ENCODE measurements around the gene PLA2G4A. TPM values are rescaled to one million over a fixed set of nuclear protein-coding genes. Genes with fewer than 3 reads are reported as not detected.

Gene PLA2G4A
- total RNA-seq, 4 donors from 2014 or later: 8.7 to 32.7 (median 19.5) TPM

DNA sequence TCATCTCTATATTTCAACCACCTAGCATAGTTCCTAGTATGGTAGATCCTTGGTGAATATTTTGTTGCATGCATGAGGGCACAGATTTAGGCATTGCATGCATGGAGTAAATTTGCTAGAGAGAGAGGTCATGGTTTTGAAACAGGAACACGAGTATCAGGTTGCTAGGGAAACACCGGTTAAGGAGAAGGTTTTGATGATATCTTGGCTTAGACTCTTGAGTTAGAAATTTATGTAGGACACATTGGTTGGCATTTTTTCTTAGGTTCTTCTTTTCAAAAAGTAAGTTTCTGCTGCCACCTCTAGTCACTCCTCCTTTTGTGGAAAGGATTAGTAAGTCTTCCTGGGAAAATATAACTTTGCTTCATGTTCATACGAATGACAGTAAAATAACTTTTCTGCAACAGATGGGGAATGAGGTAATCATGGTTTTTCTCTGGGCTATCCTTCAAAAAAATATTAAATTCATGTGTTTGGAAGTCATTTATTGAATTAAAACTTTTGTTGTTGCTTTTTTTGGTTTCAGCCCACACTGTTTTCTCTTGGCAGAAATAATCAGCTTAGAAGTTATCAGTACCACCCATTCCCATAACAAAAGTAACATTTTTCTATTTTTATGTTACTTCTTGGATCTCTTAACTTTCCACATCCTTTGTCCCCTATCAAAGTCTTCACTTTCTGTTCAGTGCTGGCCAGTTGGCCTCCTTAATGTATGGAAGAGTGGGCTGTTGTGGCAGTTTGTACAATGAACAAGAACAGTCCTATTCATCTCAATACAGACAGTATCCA, 97.3 kb downstream of the PLA2G4A start:
- no peaks in the 10 kb centered on the region for H3K36me3 ChIP-seq
- no peak for TF ChIP-seq CTCF (IDR thresholded peaks at IDR 0.05)
- no peak for TF ChIP-seq POLR2A (IDR thresholded peaks at IDR 0.05)
- no peaks in the 10 kb centered on the region for H3K27me3 ChIP-seq
- peak overlapping the region in 1 of 2 donors; percentile 26 for H3K27ac ChIP-seq
- no peaks in the 10 kb centered on the region for H3K9me3 ChIP-seq
- intact Hi-C loops (cut with DNase I; ENCODE audit: low total_unique reads): no loop called here
- H3K4me3 ChIP-seq: no peak overlapping the region
- no peak for DNase-seq
- H3K4me1 ChIP-seq: no peaks in the 10 kb centered on the region

DNA sequence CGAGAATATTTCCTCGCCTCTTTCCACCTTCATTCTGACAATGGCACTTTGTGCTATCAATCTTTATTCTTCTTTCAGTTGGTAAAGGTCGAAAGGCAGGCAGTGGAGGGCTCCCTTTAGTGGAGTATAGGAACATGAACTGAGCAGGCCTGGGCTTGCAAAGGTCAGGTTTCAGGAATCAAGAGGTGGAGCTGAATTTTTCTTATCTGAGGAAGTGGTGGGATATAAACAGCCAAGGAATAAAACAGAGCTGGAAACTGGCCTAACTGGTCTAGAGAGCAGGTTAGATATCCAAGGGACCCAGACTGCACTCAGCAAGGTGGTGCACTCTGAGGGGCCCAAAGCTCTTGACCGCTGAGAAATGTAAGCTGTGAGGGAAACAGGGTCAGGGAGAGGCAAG, 99.1 kb downstream of the PLA2G4A start:
- no peaks in the 10 kb centered on the region for H3K4me1 ChIP-seq
- no peak for DNase-seq
- TF ChIP-seq CTCF (IDR thresholded peaks at IDR 0.05) (no peak), POLR2A (IDR thresholded peaks at IDR 0.05) (no peak)
- intact Hi-C loops (cut with DNase I; ENCODE audit: low total_unique reads): no loop called here
- no peaks in the 10 kb centered on the region for H3K9me3 ChIP-seq
- H3K4me3 ChIP-seq: no peak overlapping the region
- H3K36me3 ChIP-seq: no peaks in the 10 kb centered on the region
- H3K27me3 ChIP-seq: no peaks in the 10 kb centered on the region
- H3K27ac ChIP-seq: no peak overlapping the region

DNA sequence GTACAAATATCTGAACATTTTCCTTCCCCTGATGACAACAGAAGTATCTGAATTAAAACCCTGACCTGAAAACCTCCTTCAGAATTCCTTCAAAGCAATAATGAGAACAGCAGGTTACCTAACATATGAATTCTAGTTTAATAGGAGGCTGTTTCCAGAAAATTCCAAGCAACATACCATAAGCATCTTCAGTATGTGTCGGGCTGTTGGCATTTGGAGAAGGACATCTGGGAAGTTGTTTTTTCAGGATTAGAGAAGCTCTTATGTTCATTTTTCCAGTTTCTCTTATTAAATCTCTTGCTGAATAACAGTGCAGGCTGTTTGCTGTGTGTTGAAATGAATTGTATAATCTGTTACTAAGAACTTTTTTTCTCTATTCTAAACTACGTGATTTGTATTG, 101.5 kb downstream of the PLA2G4A start:
- Histone ChIP-seq H3K9me3 (no peaks in the 10 kb centered on the region), H3K36me3 (no peaks in the 10 kb centered on the region), H3K27me3 (no peaks in the 10 kb centered on the region), H3K4me3 (no peak overlapping the region), H3K27ac (no peak overlapping the region), H3K4me1 (no peaks in the 10 kb centered on the region)
- TF ChIP-seq CTCF (IDR thresholded peaks at IDR 0.05) (no peak), POLR2A (IDR thresholded peaks at IDR 0.05) (no peak)
- DNase-seq: no peak
- intact Hi-C loops (cut with DNase I; ENCODE audit: low total_unique reads): no loop called here

DNA sequence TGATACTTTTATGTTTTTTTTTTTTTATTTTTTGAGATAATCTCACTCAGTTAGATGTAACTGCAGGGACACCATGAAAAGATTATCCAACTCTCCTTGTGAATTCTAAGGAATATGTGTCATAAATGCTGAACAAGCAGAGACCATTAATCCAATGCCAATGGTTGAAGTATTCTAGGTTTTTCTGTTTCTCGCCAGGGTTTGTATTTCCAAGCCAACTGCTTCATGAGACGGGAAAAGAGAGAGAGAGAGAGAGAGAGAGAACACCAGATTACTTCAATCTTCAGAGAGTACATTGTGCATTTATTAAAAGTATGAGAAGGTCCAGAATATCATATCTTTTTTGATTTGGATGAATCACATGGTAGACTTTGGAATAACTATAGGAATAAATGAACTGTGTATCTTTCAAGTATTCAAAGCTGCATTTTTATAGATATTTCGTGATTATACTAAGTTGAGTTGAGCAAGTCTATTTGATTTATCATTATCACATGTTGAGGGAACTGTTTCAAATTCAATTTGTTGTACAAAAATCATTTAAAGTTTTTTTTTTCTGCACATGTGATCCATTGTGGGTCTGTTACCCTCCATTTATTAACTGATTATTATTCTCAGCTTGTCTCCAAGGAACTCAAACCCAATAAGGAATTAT, 108.4 kb downstream of the PLA2G4A start:
- no peak for DNase-seq
- Histone ChIP-seq H3K9me3 (no peaks in the 10 kb centered on the region), H3K4me3 (no peak overlapping the region), H3K27me3 (no peaks in the 10 kb centered on the region), H3K36me3 (no peaks in the 10 kb centered on the region), H3K27ac (no peak overlapping the region), H3K4me1 (no peaks in the 10 kb centered on the region)
- no peak for TF ChIP-seq CTCF (IDR thresholded peaks at IDR 0.05)
- no peak for TF ChIP-seq POLR2A (IDR thresholded peaks at IDR 0.05)
- intact Hi-C loops (cut with DNase I; ENCODE audit: low total_unique reads): no loop called here
